ENCODE measurements around the gene GRPEL2. TPM values are rescaled to one million over a fixed set of nuclear protein-coding genes. Genes with fewer than 3 reads are reported as not detected.

GRPEL2 gene
- total and polyA plus RNA-seq, 2 donors (not counting 3 experiments of a cell fraction or from before 2014, with no cell fraction given) = 7.6 to 32.5 TPM

- DNase-seq (ENCODE audit: low read depth, low spot score) (no peak), FAIRE-seq (no peak)
- ChIA-PET CTCF (interaction anchor here (1.6 to 5.6 kb wide), 5 partner anchors 26 to 115 kb away, joined by 5 to 131 read pairs (median 13); partner anchors contain the start of gene GRPEL2), POLR2A (no interaction called here)
- no peak overlapping the region for H3K4me2 ChIP-seq (ENCODE audit: insufficient read depth, low read length)
- no peaks in the 10 kb centered on the region for H3K9me3 ChIP-seq (replicated peaks; ENCODE audit: control insufficient read depth, insufficient read depth, low read length)
- peaks cover 38% of the 10 kb centered on the region for H3K4me1 ChIP-seq (ENCODE audit: control insufficient read depth, extremely low read depth, insufficient read depth, low read length)
- no peak overlapping the region for H3K9ac ChIP-seq (replicated peaks; ENCODE audit: extremely low read depth, insufficient read depth, low read length)
- no peaks in the 10 kb centered on the region for H4K20me1 ChIP-seq (replicated peaks; ENCODE audit: control insufficient read depth, extremely low read depth, insufficient read depth, low read length)
- no peak overlapping the region for H2AFZ ChIP-seq (ENCODE audit: low read depth, low read length)
- no peaks in the 10 kb centered on the region for H3K79me2 ChIP-seq (ENCODE audit: control insufficient read depth, insufficient read depth, low read length)
- no TSS peak for BruUV-seq (replicated peaks)
- H3K27me3 ChIP-seq (ENCODE audit: control insufficient read depth in 2 of 2, insufficient read depth in 2 of 2, low read length in 2 of 2) = no peaks in the 10 kb centered on the region
- intact Hi-C loops (cut with micrococcal nuclease) = no loop called here
- no peak overlapping the region for H3K4me3 ChIP-seq (replicated peaks in 1 of 3; ENCODE audit: insufficient read depth in 1 of 3, low read depth in 1 of 3, low read length in 3 of 3)
- no peaks in the 10 kb centered on the region for H3K9me1 ChIP-seq (replicated peaks; ENCODE audit: control insufficient read depth, extremely low read depth, insufficient read depth, low read length)
- dilution Hi-C loops (cut with MboI; ENCODE audit: extremely low pct_ligation_motif_present, low sequenced_read_pairs) = no loop called here
- TF ChIP-seq GATA2 (IDR thresholded peaks at IDR 0.05; ENCODE audit: insufficient read depth, insufficient read length, low read depth, low read length) (no peak), POLR2A (IDR thresholded peaks at IDR 0.05; ENCODE audit: low read depth, low read length) (no peak), MAX (IDR thresholded peaks at IDR 0.05; ENCODE audit: insufficient read depth, insufficient read length) (no peak), JUN (IDR thresholded peaks at IDR 0.05; ENCODE audit: borderline replicate concordance, insufficient read depth, insufficient read length, low read depth) (no peak), EZH2 (IDR thresholded peaks at IDR 0.05; ENCODE audit: borderline replicate concordance, low read depth, low read length, severe bottlenecking) (no peak), POLR2AphosphoS5 (IDR thresholded peaks at IDR 0.05; ENCODE audit: insufficient read depth, low read depth, low read length) (no peak), MYC (IDR thresholded peaks at IDR 0.05; ENCODE audit: low read depth, low read length) (no peak), FOS (IDR thresholded peaks at IDR 0.05; ENCODE audit: borderline replicate concordance, insufficient read depth, low read length) (no peak), CTCF (IDR thresholded peaks at IDR 0.05; ENCODE audit: extremely low read depth in 1 of 2, insufficient read depth in 1 of 2, low read depth in 1 of 2, low read length in 2 of 2) (no peak)
- H3K36me3 ChIP-seq (ENCODE audit: control insufficient read depth in 2 of 2, extremely low read depth in 1 of 2, insufficient read depth in 2 of 2, low read length in 2 of 2) = peaks cover 0 to 5% of the 10 kb centered on the region in 2 experiments
- no peak overlapping the region for H3K27ac ChIP-seq (ENCODE audit: insufficient read depth, low read depth, low read length)
Observed at GRCh38 chr5:149319174-149319573, 26.1 kb upstream of the GRPEL2 start.
